Suprapubic skin (tissue), 4 donors: ENCODE results near the gene SCNN1B.

Experiments
- EP300 ChIP-seq: sonication (generic); formaldehyde crosslinking; IDR thresholded peaks from one replicate; pipeline ENCODE4 v1.6.1; 2017; ENCODE audit warnings: antibody characterized with exemption
- POLR2A ChIP-seq, 2 donors: fragments of 450-650 bp; IDR thresholded peaks; one replicate each; pipeline ENCODE4 v1.6.1; 2017; ENCODE audit warnings: antibody characterized with exemption in 2 of 2, mild to moderate bottlenecking in 2 of 2, moderate library complexity in 2 of 2
- POLR2AphosphoS5 ChIP-seq, 3 donors: sonication (generic); formaldehyde crosslinking; IDR thresholded peaks; one replicate each; pipeline ENCODE4 v1.6.1; 2017; ENCODE audit warnings: antibody characterized with exemption in 3 of 3

- TF ChIP-seq EP300 (no peak), POLR2AphosphoS5 (IDR thresholded peaks at IDR 0.05) (no peak), POLR2A (IDR thresholded peaks at IDR 0.05) (no peak)
Measured at GRCh38 chr16:23267647-23268046, 34.5 kb upstream of the SCNN1B start.
